GM12801 (cell line): Measurements from ENCODE around the gene TCF4.

ENCODE experiments used
- CTCF ChIP-seq: IDR thresholded peaks from one replicate; pipeline ENCODE4 v1.5.1; 2011; ENCODE audit warnings: control low read depth; ENCODE audit not compliant: insufficient read length; ENCODE audit errors: extremely low read depth

Gene TCF4

DNA sequence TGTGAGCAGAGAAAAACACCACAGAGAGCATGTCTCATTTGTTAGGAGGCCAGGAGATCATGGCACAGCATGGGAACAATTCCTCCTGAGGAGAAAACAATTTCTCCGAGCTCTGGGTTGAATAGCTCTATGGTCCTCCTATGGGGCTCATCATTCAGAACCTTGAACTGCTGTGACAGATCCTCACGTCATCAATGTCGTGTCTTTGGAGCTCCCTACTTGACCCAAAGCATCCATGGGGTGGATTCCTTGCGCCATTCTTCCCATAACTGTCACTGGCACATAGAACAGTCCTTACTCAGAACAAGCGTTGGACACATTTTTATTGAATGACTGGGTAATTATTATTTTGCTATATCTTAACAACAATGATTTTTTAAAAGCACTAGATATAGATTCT lies 15.8 kb upstream of the TCF4 start:
- no peak for TF ChIP-seq CTCF

- no peak for TF ChIP-seq CTCF
These were observed 5.9 kb upstream of the TCF4 start for GRCh38 chr18:55593888-55594287.

DNA sequence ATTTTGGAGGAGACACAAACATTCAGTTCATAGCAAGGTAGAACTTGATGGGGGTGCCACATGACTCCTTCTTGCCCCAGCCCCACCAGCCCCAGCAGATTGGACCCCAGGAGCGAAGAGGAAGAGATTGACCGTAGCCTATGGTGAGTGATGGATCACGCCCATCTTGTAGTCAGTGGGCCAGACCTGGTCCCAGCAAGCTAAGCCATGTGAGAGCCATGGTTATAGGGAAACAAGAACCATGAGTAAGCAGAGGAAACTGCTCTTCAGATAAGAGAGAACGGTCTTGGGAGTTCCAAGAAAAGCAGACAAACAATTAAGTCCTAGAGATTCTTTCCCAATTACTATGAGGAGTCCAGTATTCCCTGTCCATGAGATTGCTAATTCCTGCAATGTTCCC lies 4.6 kb upstream of the TCF4 start:
- TF ChIP-seq CTCF: no peak

DNA sequence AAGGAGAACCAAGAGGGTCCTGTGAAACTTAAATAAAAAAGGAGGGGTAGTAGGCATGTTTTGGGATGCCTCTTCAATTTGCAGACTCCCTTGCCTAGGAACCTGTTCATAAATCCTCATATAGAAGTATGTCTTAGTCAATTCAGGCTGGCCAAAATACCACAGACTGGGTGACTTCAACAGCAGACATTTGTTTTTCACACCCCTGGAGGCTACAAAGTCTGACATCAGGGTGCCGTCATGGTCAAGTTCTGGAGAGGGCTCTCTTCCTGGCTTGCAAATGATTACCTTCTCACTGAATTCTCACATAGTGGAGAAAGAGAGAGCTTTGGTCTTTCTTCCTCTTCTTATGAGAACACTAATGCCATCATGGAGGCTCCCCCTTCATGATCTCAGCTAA lies 4.1 kb upstream of the TCF4 start:
- TF ChIP-seq CTCF: no peak

GRCh38 chr18:55589625-55590291 lies 1.8 kb upstream of the TCF4 start:
- TF ChIP-seq CTCF: no peak

DNA sequence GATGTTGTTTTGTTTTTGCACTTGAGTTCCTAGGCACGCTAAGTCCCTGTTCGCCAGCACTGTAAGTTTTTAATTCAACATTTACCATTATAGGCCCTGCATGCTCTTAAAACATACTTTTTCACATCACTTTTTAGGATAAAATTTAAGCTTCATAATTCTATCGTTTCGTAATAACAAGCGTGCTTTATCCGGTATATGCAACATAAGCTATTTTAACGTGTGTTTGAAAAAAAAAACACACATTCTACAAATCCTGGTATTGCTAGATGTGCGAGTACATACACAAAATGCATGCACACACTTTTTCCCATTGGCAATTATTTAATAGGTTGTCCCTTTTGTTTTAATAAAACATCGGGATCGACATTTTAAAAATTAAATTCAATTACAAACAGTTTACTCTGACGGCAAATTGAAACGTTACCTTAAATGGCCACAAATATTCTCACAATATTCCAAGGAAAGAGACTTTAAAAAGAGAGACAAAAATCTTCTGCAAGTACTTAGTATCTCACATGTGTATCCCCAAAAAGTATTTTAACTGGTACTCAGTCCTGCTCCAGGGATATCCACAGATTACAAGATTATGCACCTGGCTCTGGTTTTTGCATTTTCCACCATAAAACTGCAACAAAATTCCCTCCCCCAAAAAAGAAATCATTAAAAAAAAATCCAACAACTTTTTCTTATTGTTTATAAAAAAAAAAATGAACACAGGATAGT lies 1.0 kb upstream of the TCF4 start:
- no peak for TF ChIP-seq CTCF

DNA sequence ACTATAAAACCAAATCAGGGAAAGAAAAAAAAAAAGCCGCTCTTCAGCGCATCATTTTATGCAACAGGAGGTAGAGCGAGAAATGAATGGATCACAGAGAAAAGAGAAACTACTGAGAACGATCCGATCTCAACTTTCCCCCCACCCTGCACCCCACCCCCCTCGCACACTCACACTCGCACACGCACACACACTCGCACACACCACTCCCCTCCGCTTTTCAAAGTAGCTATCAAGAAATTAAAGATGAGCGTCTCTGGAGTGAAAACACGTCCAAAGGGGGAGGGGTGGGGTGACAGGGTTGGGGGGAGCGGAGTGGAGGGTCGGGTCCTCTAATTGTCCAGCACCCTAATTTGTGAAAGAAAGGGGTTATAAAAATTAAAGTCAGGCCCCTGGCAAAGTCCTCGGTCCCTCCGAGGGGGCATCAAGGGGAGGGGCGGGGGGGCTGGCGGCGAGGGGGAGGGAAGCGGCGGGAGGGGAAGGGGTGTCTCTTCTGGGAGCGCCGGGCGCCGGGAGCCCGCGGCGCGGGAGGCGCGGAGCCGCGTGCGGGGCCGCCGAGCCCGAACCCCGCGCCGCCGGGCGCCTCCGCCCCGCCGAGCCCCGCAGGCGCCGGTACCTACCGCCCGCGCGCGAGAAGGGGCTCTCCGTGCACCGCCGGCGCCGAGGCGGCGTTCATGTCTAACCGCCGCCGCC lies 428 bp downstream of the TCF4 start:
- no peak for TF ChIP-seq CTCF
